Stimulated activated effector memory CD8-positive, alpha-beta T cell treated with anti-CD3 and anti-CD28 coated beads, Interleukin-12 subunit alpha, Interleukin-12 subunit beta, amount 100 ng/mL, for 72 hours (primary cell): ENCODE results near the gene CCNY.

Source experiments
- ATAC-seq: fragments of 150-1000 bp; cut with Tn5 transposase; 2 replicates; pipeline ENCODE4 v1.10.0; 2021
- DNase-seq, 2 donors: peaks; one replicate each; pipeline ENCODE4 v3.0.0; 2021 to 2022; ENCODE audit warnings: low spot score in 2 of 2
- H3K27ac Mint-ChIP-seq: one replicate; pipeline ENCODE4 v1.8.0; 2022; ENCODE audit warnings: mild to moderate bottlenecking, mixed read lengths
- H3K36me3 Mint-ChIP-seq: one replicate; pipeline ENCODE4 v1.8.0; 2022; ENCODE audit warnings: mild to moderate bottlenecking, mixed read lengths
- H3K4me1 Mint-ChIP-seq: one replicate; pipeline ENCODE4 v1.8.0; 2022; ENCODE audit warnings: mixed read lengths
- H3K4me3 Mint-ChIP-seq: one replicate; pipeline ENCODE4 v1.8.0; 2022; ENCODE audit warnings: mild to moderate bottlenecking, mixed read lengths
- H3K9me3 Mint-ChIP-seq: one replicate; pipeline ENCODE4 v1.8.0; 2022; ENCODE audit warnings: mixed read lengths

The CCNY gene

GRCh38 chr10:35359873-35360272 lies 23.6 kb downstream of the CCNY start:
- no peak overlapping the region for H3K4me3 Mint-ChIP-seq
- no peak overlapping the region for H3K27ac Mint-ChIP-seq
- H3K9me3 Mint-ChIP-seq = no peaks in the 10 kb centered on the region
- no peaks in the 10 kb centered on the region for H3K36me3 Mint-ChIP-seq
- DNase-seq = no peak
- peaks cover 64% of the 10 kb centered on the region for H3K4me1 Mint-ChIP-seq
- ATAC-seq = no peak

DNA sequence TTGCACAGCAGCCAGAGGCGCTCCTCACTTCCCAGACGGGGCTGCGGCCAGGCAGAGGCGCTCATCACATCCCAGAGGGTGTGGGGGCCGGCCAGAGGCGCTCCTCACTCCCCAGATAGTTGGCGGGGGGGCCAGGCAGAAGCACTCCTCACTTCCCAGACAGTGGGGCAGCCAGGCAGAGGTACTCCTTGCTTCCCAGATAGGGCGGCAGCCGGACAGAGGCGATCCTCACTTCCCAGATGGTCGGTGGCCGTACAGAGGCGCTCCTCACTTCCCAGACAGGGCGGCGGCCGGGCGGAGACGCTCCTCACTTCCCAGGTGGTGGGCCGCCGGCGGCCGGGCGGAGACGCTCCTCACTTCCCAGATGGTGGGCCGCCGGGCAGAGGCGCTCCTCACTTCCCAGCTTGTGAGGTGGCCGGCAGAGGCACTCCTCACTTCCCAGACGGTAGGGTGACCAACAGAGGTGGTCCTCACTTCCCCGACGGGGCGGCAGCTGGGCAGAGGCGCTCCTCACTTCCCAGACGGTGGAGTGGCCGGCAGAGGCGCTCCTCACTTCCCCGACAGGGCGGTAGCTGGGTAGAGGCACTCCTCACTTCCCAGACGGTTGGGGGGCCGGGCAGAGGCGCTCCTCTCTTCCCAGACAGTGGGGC lies 26.5 kb downstream of the CCNY start:
- Mint-ChIP-seq H3K4me1 (peaks cover 40% of the 10 kb centered on the region), H3K27ac (no peak overlapping the region), H3K9me3 (no peaks in the 10 kb centered on the region), H3K36me3 (no peaks in the 10 kb centered on the region), H3K4me3 (no peak overlapping the region)
- ATAC-seq (no peak), DNase-seq (no peak)

GRCh38 chr10:35363587-35363986 lies 27.3 kb downstream of the CCNY start:
- ATAC-seq (no peak), DNase-seq (no peak)
- Mint-ChIP-seq H3K27ac (no peak overlapping the region), H3K4me1 (peaks cover 41% of the 10 kb centered on the region), H3K4me3 (no peak overlapping the region), H3K36me3 (no peaks in the 10 kb centered on the region), H3K9me3 (no peaks in the 10 kb centered on the region)

DNA sequence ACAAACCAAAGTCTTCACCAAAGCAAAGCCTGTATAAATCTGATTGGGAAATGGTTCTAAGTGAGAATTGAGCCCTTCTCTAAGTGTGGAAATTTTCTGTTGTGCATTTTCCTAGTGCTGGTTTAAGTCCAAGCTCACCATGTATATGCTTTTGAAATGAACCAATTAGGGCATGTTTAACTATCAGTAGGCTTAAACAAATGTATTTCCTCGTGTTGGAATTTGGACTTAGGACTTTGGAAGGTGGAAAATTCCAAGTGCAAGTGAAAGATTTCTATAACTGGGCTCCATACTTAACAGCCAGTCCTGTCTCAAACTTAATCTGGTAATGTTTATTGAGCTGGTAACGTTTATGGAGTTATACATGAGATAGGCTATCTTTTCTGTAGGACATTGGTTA lies 28.5 kb downstream of the CCNY start:
- no peak overlapping the region for H3K4me3 Mint-ChIP-seq
- no peaks in the 10 kb centered on the region for H3K9me3 Mint-ChIP-seq
- no peak overlapping the region for H3K27ac Mint-ChIP-seq
- H3K36me3 Mint-ChIP-seq = no peaks in the 10 kb centered on the region
- DNase-seq = no peak
- ATAC-seq = no peak
- H3K4me1 Mint-ChIP-seq = peaks cover 39% of the 10 kb centered on the region

DNA sequence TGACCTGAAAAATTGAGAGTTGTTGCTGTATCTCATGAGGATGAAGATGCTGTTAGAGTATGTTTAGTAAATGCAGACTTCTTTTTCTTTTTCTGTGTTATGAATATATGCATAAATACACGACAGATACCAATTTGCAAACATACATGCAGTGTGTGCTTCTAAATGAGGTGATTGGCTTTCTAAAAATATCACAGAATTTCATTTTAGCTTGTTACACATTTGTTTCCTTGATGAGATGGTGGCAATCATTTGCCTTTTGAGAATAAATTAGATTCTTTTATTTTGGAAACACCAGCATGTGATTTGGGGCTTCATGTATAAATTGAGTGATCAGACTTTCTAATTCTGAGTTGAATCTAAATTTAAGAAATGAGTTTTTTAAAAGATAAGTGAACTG lies 29.7 kb downstream of the CCNY start:
- Mint-ChIP-seq H3K27ac (no peak overlapping the region), H3K4me3 (no peak overlapping the region), H3K4me1 (peaks cover 39% of the 10 kb centered on the region), H3K9me3 (no peaks in the 10 kb centered on the region), H3K36me3 (no peaks in the 10 kb centered on the region)
- DNase-seq (no peak), ATAC-seq (no peak)

DNA sequence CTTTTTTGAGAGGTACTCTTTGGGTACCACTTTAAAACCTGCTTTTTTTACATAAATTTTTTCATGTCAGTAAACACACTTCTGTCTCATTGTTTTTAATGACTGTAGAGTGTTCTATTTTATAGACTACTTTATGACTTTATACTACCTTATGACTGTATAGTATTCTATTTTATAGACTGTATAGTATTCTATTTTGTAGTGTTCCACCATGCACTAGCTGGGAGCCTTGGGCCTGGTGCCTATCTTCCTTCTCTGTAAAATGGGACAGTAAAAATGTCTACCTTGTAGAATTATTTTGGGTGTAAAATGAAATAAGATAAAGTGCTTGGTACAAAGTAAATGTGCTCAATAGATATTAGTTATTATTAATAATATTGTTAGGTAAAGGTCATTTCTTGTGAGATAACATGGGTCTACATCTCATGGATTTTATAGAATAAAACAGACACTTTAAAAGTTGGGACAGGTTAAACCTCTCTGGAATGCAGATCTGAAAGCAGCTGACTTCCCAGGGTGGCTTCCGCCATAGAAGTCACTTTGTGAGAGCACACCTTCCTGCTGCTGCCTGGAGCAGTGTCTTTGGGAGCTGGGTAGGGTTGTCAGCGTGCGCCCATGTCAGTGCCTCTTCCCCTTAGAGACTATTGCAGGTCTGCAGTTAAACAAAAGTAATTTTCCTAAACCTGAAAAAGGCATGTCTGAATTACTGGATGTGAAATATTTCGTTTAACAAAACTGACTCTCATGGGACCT lies 31.0 kb downstream of the CCNY start:
- H3K27ac Mint-ChIP-seq = no peak overlapping the region
- no peak for ATAC-seq

GRCh38 chr10:35367982-35368381 lies 31.7 kb downstream of the CCNY start:
- Mint-ChIP-seq H3K9me3 (no peaks in the 10 kb centered on the region), H3K4me1 (peaks cover 51% of the 10 kb centered on the region), H3K4me3 (no peak overlapping the region), H3K36me3 (no peaks in the 10 kb centered on the region), H3K27ac (no peak overlapping the region)
- DNase-seq (no peak), ATAC-seq (no peak)

More for the DNA sequence above, 31.0 kb downstream of the CCNY start:
- no peaks in the 10 kb centered on the region for H3K36me3 Mint-ChIP-seq
- H3K4me3 Mint-ChIP-seq = no peak overlapping the region
- peaks cover 46% of the 10 kb centered on the region for H3K4me1 Mint-ChIP-seq
- H3K9me3 Mint-ChIP-seq = no peaks in the 10 kb centered on the region
- no peak for DNase-seq

DNA sequence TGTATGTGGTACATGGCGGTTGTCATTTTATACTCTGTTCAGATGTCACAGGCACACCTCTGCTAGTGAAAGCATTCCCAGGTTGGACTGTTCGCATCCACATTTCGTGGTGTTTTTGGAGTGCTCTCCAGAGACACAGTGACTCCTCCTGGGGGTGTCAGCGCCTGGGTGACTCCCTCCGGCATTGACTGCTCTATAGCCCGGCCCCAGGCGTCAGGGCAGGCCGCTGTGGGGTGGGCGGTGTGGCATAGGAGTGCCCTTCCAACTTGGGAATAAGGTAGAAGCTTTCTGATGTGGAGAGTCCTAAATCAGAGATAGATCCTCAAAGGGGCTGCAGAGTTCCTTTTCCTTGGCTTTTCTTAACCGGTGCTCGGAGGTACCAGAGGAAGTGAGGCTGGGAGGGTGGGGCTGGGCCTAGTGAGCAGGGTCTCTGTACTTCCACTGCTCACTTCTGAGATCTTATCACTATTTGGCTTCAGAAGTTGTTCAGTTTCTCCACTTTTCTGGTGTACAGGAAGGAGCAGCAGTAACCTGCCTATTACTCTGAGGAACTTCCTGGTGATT lies 32.3 kb downstream of the CCNY start:
- DNase-seq = no peak
- ATAC-seq = no peak
- Mint-ChIP-seq H3K4me3 (no peak overlapping the region), H3K9me3 (no peaks in the 10 kb centered on the region), H3K27ac (no peak overlapping the region), H3K36me3 (no peaks in the 10 kb centered on the region), H3K4me1 (peaks cover 50% of the 10 kb centered on the region)

- H3K36me3 Mint-ChIP-seq = no peaks in the 10 kb centered on the region
- no peak overlapping the region for H3K27ac Mint-ChIP-seq
- peaks cover 45% of the 10 kb centered on the region for H3K4me1 Mint-ChIP-seq
- ATAC-seq (no peak), DNase-seq (no peak)
- no peak overlapping the region for H3K4me3 Mint-ChIP-seq
- H3K9me3 Mint-ChIP-seq = no peaks in the 10 kb centered on the region
Measured at GRCh38 chr10:35369049-35369611, 32.8 kb downstream of the CCNY start.

DNA sequence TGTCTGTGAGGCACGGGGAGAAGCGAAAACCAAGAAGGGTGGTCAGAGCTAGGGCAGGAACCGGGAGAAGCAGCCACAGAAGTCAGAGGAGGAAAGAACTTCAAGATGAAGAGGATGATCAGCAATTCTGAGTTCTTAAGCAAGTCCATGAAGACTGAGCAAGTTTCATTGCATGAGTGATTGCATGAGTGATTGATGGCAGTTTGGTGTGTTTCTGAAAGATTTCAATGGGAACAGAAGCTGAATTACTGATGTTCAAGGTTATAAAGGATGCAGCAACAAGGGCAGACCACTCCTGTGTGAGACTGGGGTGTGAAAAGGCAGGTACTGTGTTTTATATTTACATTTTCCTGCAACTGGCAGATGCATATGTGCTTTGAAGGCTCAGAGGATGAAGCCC lies 35.4 kb downstream of the CCNY start:
- Mint-ChIP-seq H3K4me3 (no peak overlapping the region), H3K4me1 (peaks cover 70% of the 10 kb centered on the region), H3K27ac (peak overlapping the region; percentile 33), H3K36me3 (no peaks in the 10 kb centered on the region), H3K9me3 (no peaks in the 10 kb centered on the region)
- ATAC-seq (no peak), DNase-seq (no peak)

GRCh38 chr10:35372329-35372728 lies 36.0 kb downstream of the CCNY start:
- peak overlapping the region; percentile 33 for H3K27ac Mint-ChIP-seq
- ATAC-seq (no peak), DNase-seq (no peak)
- no peaks in the 10 kb centered on the region for H3K9me3 Mint-ChIP-seq
- H3K36me3 Mint-ChIP-seq = no peaks in the 10 kb centered on the region
- peaks cover 76% of the 10 kb centered on the region for H3K4me1 Mint-ChIP-seq
- H3K4me3 Mint-ChIP-seq = no peak overlapping the region

DNA sequence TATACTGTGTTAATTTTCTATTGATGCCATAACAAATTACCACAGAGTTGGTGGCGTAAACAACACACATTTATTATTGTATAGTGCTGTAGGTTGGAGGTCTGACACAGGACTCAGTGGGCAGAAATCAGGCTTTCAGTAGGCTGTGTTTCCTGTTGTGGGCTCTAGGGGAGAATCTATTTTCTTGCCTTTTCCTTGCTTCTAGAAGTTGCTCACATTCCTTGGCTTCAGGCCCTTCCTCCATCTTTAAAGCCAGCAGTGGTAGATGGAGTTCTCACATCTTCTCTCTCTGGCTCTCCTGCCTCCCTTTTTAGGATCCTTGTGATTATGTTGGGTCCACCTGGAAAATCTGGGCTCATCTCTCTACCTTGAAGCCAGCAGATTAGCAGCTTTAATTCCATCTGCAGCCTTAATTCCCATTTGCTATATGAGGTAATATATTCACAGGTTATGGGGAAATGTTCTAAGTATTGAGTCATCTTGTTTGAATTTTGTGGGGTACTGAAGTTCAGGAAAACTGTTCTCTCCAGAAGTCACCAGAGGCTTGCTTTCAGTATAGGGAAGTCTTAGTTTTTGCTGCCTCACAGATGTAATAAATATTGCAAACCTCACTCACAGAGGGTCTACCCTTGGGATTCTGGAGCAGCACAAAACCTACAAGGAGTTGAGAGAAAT lies 38.9 kb downstream of the CCNY start:
- H3K36me3 Mint-ChIP-seq = no peaks in the 10 kb centered on the region

GRCh38 chr10:35377050-35377728 lies 40.9 kb downstream of the CCNY start:
- H3K4me1 Mint-ChIP-seq = peaks cover 81% of the 10 kb centered on the region
- DNase-seq (no peak), ATAC-seq (peak; percentile 95)
- no peaks in the 10 kb centered on the region for H3K9me3 Mint-ChIP-seq
- H3K36me3 Mint-ChIP-seq = no peaks in the 10 kb centered on the region
- no peak overlapping the region for H3K4me3 Mint-ChIP-seq
- no peak overlapping the region for H3K27ac Mint-ChIP-seq

More for the DNA sequence above, 38.9 kb downstream of the CCNY start:
- no peak for ATAC-seq
- peak overlapping the region; percentile 62 for H3K27ac Mint-ChIP-seq
- H3K4me3 Mint-ChIP-seq = no peak overlapping the region
- peaks cover 84% of the 10 kb centered on the region for H3K4me1 Mint-ChIP-seq
- DNase-seq = no peak
- H3K9me3 Mint-ChIP-seq = no peaks in the 10 kb centered on the region

DNA sequence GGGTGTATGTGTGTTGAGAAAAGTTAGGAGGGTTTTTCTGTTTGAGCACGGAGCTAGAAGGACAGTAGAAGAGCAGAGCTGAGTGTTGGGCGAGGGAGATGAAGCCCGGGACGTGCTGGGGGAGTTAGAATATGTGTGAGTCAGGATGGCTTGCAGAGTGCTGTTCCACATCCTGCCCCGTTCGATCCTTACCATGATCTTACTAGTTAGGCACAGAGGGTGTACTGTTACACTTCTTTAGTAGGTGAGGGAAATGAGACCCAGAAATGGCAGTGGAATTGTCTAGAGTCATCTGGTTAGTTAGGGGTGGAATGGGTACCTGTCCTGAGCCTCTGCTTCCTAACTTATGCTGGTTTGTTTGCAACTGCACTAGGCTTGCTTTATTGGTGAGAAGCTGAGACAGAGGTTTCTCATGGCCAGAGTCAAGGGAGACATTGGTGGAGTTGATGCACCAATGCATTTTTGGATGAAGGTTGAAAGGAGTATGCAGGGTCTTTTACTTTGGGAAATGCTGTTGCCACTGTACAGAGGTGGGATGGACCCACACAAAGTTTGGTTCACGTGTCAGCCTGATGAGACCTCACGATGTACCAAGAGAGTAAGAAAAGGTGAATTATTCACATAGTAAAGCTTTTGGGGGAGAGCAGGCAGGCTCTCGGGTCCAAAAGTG lies 42.4 kb downstream of the CCNY start:
- peak; percentile 71 for ATAC-seq
- DNase-seq = no peak
- H3K4me3 Mint-ChIP-seq = peak overlapping the region; percentile 22
- peaks cover 72% of the 10 kb centered on the region for H3K4me1 Mint-ChIP-seq
- peak overlapping the region; percentile 53 for H3K27ac Mint-ChIP-seq
- H3K36me3 Mint-ChIP-seq = no peaks in the 10 kb centered on the region
- H3K9me3 Mint-ChIP-seq = no peaks in the 10 kb centered on the region
